ENCODE results near the gene TMPRSS7.

The TMPRSS7 gene

GRCh38 chr3:112034436-112034835 is at the start of gene TMPRSS7:
Gene TMPRSS7 (plus strand): TSS chr3:112034736. CDS start chr3:112034846, 110 bp downstream.
- no peak for DNase-seq

DNA sequence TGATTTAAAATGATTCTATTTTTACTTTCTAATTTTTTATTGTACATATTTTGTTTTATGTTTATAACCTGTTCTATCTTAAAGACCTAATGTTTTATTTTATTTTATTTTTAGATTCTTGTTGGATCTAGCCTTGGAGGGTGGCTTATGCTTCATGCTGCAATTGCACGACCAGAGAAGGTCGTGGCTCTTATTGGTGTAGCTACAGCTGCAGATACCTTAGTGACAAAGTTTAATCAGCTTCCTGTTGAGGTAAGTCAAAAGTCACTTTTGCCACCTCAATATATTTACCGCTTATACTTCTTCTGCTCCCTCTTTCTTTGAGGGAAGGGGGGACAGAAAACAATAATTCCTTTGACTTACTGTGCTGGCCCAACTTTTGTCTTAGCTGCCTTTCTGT is 47.7 kb upstream of the TMPRSS7 start:
- no peak for DNase-seq

DNA sequence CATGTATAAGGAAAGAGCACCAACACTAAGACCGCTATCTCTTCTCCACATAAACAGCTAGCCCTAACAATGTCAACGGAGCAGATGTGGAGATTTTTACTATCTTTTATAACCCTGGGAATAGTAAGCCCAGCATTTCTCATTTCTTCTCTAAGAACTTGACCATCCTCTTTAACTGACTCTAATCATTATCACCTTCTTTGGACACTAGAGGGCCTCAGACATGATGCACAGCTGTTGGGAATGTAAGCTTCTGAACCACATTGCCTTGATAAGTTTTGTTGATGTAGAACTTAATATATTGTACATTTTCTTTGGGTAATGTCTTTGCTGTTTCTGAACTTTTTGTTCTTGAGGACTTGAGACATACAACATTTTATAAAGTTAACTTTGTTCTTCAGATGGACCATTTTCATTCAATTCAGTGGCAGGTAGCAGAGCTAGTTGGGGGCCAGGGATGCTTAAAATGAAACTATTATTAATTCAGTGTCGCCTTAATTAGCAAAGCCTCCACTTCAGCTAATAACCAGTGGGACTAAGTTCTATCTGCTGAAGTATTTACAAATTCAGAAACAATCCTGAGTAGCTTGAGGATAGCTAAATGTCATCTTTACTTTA is 45.4 kb upstream of the TMPRSS7 start:
- peak; percentile 50 for DNase-seq

DNA sequence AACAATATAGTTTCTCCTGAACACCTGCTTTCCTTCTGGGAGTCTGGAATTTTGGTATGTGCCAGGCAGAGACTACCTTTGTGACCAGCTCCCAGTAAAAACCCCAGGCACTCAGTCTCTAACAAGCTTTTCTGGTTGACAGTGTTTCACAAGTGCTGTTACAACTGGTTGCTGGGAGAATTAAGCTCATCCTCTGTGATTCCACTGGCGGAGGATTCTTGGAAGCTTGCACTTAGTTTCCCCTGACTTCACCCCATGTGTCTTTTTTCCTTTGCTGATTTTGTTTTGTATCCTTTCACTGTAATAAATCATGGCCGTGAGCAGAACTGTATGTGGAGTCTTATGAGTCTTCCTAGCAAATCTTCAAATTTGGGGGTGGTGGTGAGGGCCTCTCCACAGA is 41.5 kb upstream of the TMPRSS7 start:
- no peak for DNase-seq

GRCh38 chr3:111998636-111999483 is 35.7 kb upstream of the TMPRSS7 start, which contains the start of gene TAGLN3:
Gene TAGLN3 (plus strand): TSS chr3:111998922. CDS start chr3:111999423, 501 bp downstream.
- DNase-seq, result no peak

DNA sequence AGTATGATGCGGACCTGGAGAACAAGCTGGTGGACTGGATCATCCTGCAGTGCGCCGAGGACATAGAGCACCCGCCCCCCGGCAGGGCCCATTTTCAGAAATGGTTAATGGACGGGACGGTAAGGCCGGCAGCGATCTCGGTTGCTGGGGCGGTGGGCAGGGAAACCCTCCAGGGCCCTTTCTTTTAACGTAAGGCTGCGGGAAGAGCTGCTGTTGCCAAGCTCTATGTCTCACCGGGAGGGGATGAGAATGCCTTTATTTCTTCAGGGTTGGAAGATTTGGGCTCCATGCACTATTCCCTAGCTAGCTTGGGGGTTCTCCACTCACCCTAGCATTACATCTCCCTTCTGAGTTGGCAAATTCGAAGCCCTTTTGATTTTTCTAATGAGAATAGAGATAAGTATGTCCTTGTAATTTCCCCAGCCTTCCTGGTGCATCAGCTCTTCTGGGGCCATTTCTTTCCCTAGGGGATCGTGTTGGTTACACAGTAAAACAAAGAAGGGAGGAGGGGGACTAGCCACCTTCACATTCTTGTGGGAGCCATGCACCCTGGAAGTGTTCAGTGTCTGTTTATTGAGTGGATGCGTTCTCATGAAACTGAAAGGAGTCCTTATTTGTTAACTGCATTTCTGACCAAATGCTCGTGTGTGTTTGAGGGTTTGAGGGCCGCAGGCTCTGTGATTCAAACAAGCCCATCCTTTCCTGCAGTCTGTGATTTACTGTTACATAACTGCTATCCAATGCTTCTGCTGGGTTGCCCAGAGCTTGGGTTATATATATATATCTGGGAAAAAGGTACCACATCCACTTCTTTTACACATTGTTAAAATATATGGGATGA is 34.8 kb upstream of the TMPRSS7 start:
- no peak for DNase-seq

DNA sequence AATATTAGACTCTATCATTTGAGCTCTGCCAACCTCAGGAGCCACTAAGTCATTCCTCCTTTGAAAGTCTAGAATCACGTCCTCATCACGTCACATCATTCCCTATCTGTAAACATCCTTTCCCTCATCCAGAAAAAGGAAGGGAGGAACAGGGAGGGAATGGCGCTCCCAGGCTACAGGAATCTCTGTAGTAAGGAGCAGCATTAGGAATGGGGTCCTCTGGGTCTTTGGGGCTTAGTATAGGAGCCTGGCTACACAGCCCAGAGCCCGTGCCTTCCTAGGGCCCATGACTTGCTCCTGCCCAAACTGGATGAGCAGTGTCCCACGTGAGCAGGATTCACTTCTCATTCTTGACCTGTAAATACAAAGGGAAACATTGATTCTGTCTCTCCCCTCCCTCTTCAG is 34.2 kb upstream of the TMPRSS7 start:
- DNase-seq, result no peak

GRCh38 chr3:112000966-112001365 is 33.6 kb upstream of the TMPRSS7 start:
- no peak for DNase-seq

- no peak for DNase-seq
These were observed 33.0 kb upstream of the TMPRSS7 start for GRCh38 chr3:112001526-112001925.

DNA sequence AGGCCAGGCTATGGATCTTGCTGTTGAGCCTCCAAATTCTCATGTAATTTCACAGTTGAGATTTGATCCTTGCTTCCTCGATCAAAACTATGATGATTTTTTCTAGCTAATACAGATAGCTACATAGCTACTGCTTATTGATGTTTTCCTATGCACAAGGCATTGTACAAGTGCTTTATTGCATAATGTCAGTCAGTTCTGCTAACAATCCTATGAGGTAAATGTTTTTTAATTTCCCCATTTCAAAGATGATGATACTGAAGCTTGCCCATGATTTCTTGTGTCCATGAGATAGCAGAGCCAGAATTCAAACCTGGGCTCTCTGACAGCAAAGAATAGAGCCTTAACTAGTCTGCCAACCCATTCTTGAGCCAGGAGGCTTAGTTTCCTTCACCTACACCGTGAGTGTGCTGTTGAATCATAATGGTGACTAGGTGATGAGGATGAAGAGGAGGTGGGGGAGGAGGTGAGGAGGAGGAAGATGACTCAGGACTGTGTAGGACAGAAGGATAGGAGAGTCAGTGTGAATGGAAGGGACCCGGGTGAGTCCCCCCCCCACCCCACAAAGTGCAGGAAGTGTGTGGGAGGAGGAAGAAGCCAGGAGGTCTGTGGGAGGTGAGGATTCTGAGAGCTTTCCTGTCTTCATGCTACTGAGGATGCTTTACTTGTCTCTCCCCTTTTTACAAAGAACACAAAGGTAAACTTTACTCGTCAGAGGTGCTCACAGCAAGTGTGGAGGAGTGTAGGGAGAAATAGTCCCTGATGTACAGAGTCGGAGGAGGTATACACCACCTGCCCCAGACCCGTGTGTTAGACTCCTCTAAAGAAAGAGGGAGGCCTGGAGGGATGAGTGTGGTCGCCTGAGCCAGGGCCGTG is 32.2 kb upstream of the TMPRSS7 start:
- no peak for DNase-seq

DNA sequence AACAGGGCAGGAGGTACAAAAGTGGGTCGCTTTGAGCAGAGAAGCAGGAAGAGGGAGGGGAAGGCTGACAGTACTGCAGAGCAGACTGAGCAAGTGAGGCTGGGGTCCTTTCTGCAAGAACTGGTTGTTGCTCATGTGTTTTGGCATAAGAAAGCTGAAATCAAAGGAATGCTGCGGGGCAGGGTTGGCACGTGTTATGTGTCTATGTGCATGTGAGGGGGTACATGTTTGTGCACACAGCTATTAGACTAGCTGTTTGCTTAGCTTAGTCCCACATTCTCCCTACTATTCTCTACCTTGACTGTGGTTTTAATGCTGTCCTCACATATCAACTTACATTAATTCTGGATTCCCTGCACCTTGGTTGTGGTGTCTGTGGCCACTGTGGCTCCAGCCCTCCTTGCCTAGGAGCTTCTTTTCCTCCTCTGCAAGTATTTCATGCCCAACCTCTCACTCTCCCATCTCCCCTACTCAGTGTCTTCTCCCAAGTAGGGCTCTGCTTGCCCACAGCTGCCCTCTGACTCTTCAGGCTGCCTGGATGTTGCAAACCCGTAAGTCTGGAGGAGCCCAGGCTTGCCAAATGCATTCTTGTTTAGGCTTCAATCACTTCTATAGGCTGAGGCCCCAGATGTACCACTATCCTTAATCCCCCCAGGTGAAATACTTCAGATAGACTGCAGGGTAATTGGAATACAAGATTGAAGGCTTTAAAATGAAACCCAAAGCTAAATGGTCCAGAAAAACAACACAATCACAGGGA is 31.0 kb upstream of the TMPRSS7 start:
- no peak for DNase-seq

DNA sequence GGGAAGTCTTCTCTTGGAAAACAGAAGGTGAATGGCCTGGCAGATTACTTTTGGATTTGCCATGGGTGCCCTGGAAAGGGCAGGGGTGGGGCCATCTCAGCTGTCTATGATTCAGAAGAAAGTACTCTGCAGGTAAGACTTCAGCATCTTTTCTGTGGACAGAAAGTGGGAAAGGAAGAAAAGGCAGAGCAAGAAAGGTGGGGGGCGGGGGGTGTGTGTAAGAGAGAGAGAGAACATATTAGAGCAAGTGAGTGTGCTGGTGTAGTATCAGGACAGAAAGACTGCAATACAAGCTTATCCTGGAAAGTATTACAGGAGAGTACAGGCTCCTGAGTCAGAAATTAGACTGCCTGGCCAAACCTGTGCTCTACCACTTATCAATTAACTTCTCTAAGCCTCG is 30.3 kb upstream of the TMPRSS7 start:
- no peak for DNase-seq

DNA sequence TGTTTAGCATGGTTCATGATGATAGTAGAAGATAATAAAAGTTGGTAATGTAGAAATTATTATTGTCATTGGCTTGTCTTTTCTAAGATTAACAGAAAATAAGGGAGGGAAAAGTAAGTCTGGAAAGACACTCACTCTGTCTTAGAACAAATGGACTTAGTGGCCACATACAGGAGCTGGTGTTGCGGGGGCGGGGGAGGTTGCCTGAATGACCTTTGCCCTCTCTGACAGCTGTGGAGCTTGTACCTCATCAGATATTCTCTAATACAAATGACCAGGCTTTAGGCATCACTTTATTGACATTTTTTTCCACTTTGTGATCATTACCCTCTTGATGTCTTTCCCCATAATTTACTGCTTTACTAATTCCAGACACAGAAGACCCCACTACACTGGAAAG is 29.9 kb upstream of the TMPRSS7 start:
- no peak for DNase-seq

GRCh38 chr3:112005091-112005672 is 29.4 kb upstream of the TMPRSS7 start:
- no peak for DNase-seq

GRCh38 chr3:112007633-112008032 is 26.9 kb upstream of the TMPRSS7 start:
- DNase-seq, result no peak

DNA sequence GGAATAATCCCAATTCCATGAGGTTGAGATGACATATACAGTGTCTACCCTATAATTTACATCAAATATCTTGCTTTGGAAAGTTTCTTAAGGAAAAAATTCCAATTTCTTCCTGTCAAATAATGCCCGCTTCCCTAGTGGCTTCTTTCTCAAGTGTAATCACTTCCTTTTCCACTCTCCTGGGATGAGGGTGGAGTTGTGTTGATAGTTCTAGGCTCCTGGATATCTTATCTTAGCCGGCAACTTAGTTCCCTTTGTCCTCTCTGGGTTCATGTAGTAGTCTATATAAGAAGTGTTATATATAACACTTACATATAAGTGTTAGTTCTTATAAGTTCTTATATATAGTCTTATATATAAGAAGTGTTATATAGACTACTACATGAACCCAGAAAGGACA is 24.9 kb upstream of the TMPRSS7 start:
- DNase-seq, result no peak

DNA sequence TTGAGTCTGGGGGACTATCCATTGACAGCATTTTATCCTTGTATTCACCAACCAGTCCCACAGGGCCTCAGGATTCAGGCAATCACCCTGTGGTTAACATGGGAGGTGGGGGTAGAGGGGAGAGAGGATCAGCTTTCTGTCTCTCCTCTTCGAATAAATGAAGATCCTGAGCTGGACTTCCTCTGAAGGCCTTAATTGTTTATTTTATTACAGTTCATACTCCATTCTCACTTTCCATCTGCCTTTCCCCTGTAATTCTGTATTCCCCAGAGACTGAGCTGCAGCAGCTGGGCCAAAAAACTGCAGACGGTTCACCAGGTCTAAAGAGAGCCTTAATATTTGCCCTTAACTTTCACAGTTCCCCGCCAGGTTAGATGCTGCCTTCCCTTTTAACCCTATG is 23.9 kb upstream of the TMPRSS7 start:
- DNase-seq, result no peak

- no peak for DNase-seq
These were observed 23.1 kb upstream of the TMPRSS7 start for GRCh38 chr3:112011376-112011940.

DNA sequence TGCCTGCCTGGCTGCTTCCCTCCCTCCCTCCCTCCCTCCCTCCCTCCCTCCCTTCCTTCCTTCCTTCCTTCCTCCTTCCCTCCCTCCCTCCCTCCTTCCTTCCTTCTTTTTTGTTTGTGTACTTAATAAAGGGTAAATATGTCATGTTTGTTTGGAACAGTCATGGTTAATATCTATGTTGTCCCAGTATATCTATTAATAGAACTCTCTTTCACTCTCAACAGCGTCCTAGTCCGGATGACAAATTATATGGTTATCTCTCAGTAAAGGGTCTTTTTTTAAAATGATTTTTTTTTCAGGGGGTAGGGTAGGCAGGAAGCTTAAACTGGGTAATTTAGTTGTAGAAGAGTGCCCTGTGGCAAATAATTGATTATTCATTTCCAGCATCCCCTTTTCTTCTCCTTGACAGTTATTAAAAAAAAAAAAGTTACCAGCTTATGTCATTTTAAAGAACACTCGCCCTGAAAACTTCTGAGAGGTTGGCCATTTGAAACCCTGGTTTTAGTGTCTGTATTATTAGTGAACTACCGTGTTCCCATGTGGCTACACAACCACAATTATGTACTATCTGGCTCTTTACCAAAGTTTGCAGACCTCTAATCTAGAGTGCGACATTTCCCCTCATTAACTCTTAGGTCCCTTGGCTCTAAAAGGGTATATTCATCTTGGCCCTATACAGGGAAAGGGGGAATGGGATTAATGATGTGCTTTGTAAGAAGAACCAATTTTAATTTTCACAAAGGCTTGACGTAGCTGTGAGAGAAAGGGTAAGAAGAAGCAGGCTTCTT is 22.1 kb upstream of the TMPRSS7 start:
- no peak for DNase-seq

All from RPMI8226 (cell line).